Measurements from ENCODE around the gene SLC6A9.

SLC6A9 gene

GRCh38 chr1:44031252-44032169 lies at the start of gene SLC6A9:
TSS of gene SLC6A9 (minus strand) at chr1:44031462. CDS start at chr1:44024277, 7,185 bp downstream.
- peak within 1 kb of the TSS; percentile 81 for H3K4me3 ChIP-seq (ENCODE audit: low read length)
- TF ChIP-seq CTCF (conservative IDR thresholded peaks at IDR 0.05; ENCODE audit: low read length): no peak
- peak; percentile 85 for DNase-seq (ENCODE audit: low read depth)

DNA sequence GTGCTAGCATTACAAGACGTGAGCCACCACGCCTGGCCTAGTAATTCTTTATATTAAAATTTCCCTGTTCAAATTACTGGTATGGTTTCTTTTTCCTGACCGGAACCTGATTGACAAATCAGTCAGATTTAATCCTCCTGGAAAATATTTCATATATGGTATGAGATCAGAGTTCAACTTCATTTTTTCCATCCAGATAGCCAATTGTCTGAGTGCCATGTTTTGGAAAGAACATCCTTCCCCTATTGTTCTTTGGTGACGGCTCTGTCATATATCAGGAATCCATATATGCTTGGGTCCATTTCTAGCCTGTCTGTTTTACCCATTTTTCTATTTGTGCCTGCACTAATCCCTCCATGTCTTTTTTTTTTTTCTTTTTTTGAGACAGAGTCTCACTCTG lies 48.3 kb upstream of the SLC6A9 start:
- no peak overlapping the region for H3K4me3 ChIP-seq (ENCODE audit: low read length)
- DNase-seq (ENCODE audit: low read depth): no peak
- no peak for TF ChIP-seq CTCF (conservative IDR thresholded peaks at IDR 0.05; ENCODE audit: low read length)

GRCh38 chr1:44078104-44078503 lies 46.8 kb upstream of the SLC6A9 start:
- TF ChIP-seq CTCF (conservative IDR thresholded peaks at IDR 0.05; ENCODE audit: low read length): no peak
- H3K4me3 ChIP-seq (ENCODE audit: low read length): no peak overlapping the region
- no peak for DNase-seq (ENCODE audit: low read depth)

GRCh38 chr1:44077421-44077820 lies 46.2 kb upstream of the SLC6A9 start:
- DNase-seq (ENCODE audit: low read depth): no peak
- no peak for TF ChIP-seq CTCF (conservative IDR thresholded peaks at IDR 0.05; ENCODE audit: low read length)
- no peak overlapping the region for H3K4me3 ChIP-seq (ENCODE audit: low read length)

GRCh38 chr1:44076066-44076465 lies 44.8 kb upstream of the SLC6A9 start:
- peak; percentile 39 for DNase-seq (ENCODE audit: low read depth)
- TF ChIP-seq CTCF (conservative IDR thresholded peaks at IDR 0.05; ENCODE audit: low read length): no peak
- H3K4me3 ChIP-seq (ENCODE audit: low read length): no peak overlapping the region

DNA sequence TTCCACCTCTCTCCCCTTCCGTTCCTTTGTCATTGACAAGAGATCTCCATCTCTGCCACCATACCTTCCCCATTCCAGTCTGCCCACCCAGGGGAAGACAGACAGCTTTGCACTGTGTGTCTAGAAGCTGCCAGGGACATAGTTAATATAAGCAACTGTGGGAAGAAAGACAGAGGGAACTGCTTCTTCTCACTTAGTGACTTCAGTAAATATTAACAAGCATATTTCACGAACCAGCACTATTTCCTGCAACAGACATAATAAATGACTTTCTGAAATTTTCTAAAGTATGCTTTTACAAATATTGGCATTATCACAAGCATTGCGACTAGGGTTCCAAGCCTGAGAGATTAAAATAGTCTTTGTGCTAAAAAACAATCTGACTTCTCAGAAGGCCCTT lies 43.2 kb upstream of the SLC6A9 start:
- no peak for TF ChIP-seq CTCF (conservative IDR thresholded peaks at IDR 0.05; ENCODE audit: low read length)
- no peak for DNase-seq (ENCODE audit: low read depth)
- no peak overlapping the region for H3K4me3 ChIP-seq (ENCODE audit: low read length)

DNA sequence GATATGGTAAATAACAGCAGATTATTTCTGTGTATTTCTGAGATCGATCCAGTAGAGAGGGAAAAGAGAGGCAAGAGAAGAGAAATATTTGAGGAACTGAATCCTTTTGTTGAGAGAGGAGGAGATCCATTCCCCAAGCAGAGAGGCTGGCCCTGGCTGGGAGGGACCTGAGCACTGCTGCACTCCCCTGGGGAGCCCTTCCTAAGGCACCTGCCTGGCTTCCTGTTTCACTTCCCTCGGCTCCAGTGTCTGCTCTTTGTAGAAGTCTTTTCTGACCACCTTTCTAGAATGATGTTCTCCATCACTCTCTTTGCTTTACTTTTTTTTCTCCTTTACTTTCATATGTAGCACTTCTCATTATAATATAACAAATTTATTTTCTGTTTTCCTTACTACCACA lies 42.3 kb upstream of the SLC6A9 start:
- no peak for DNase-seq (ENCODE audit: low read depth)
- H3K4me3 ChIP-seq (ENCODE audit: low read length): no peak overlapping the region
- no peak for TF ChIP-seq CTCF (conservative IDR thresholded peaks at IDR 0.05; ENCODE audit: low read length)
